ENCODE results near the gene HYAL3. TPM values are rescaled to one million over a fixed set of nuclear protein-coding genes. Genes with fewer than 3 reads are reported as not detected.

HYAL3 gene
- total RNA-seq, 1 donor from 2014 or later: 6.9 TPM

GRCh38 chr3:50296721-50297383 is 2.4 kb downstream of the HYAL3 start:
- Mint-ChIP-seq H3K27me3 (ENCODE audit: low read depth, unreplicated experiment) (no peaks in the 10 kb centered on the region), H3K4me1 (ENCODE audit: low read depth, unreplicated experiment) (peaks cover 11% of the 10 kb centered on the region), H3K9me3 (ENCODE audit: unreplicated experiment) (no peaks in the 10 kb centered on the region), H3K36me3 (ENCODE audit: low read depth, unreplicated experiment) (no peaks in the 10 kb centered on the region), H3K27ac (ENCODE audit: unreplicated experiment) (no peak overlapping the region), H3K4me3 (ENCODE audit: unreplicated experiment) (no peak overlapping the region)
- Histone ChIP-seq H3K27me3 (ENCODE audit: insufficient read depth, low read length) (no peaks in the 10 kb centered on the region), H3K9ac (ENCODE audit: low read length) (no peak overlapping the region), H2AFZ (ENCODE audit: low read depth, low read length) (no peak overlapping the region), H4K20me1 (ENCODE audit: insufficient read depth, low read length) (no peaks in the 10 kb centered on the region), H3K79me2 (ENCODE audit: insufficient read depth, low read length) (peaks cover 10% of the 10 kb centered on the region), H3K4me3 (ENCODE audit: insufficient read depth, low read depth, low read length) (no peak overlapping the region), H3K9me3 (ENCODE audit: insufficient read depth, low read depth, low read length) (no peaks in the 10 kb centered on the region), H3K36me3 (ENCODE audit: insufficient read depth, low read length) (no peaks in the 10 kb centered on the region), H3K27ac (ENCODE audit: low read depth, low read length) (no peak overlapping the region), H3K4me1 (ENCODE audit: insufficient read depth, low read length) (peaks cover 22% of the 10 kb centered on the region), H3K4me2 (ENCODE audit: low read length) (no peak overlapping the region)
- DNase-seq (ENCODE audit: low read depth) (no peak), FAIRE-seq (no peak)
- no peak for TF ChIP-seq EZH2 (IDR thresholded peaks at IDR 0.05; ENCODE audit: insufficient read depth, low read length)
- TF ChIP-seq, protein P1, sequence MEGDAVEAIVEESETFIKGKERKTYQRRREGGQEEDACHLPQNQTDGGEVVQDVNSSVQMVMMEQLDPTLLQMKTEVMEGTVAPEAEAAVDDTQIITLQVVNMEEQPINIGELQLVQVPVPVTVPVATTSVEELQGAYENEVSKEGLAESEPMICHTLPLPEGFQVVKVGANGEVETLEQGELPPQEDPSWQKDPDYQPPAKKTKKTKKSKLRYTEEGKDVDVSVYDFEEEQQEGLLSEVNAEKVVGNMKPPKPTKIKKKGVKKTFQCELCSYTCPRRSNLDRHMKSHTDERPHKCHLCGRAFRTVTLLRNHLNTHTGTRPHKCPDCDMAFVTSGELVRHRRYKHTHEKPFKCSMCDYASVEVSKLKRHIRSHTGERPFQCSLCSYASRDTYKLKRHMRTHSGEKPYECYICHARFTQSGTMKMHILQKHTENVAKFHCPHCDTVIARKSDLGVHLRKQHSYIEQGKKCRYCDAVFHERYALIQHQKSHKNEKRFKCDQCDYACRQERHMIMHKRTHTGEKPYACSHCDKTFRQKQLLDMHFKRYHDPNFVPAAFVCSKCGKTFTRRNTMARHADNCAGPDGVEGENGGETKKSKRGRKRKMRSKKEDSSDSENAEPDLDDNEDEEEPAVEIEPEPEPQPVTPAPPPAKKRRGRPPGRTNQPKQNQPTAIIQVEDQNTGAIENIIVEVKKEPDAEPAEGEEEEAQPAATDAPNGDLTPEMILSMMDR (IDR thresholded peaks at IDR 0.05; ENCODE audit: insufficient read depth, low read depth, low read length): no peak

DNA sequence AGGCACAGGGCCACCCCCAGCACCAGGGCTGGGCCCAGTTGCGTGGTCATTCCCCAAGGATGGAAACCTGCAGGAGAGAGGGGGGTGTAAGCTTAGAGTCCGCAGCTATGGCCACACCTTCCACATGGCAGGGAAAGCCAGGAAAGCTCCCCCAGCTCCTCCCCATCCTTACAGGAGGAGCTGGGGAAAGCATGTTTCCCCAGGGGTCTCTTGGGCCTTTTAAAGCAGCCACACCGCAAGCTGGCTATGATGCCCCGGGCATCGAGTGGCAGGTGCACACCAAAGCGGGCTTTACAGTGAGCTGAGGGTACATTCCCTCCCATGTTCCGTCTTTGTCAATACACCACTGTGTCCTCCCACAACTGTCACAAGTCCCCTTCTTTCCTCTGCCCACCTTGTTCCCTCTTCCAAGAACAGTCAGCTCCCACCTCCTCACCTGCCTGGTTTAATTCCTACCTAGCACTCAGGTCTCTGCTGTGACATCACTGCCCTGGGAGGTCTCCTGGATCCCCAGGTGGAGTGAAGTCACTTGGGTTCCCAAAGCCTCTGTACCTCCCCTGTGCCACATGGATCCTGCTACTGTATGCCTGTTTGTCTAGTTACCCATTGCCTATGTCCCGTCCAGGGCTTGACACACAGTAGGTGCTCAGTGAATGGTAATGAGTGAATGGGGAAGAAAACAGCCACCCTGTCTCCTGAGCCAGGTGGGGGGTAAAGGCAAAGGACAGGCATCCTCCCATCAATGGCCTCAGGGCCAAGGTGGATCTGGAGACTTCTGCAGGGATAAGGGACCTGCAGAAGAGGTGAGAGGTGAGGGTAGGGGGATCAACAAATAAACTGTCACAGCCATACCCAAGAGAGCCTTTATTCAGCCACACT is 3.4 kb downstream of the HYAL3 start:
- Mint-ChIP-seq H3K4me3 (ENCODE audit: unreplicated experiment) (peak overlapping the region; percentile 66), H3K27ac (ENCODE audit: unreplicated experiment) (no peak overlapping the region), H3K27me3 (ENCODE audit: low read depth, unreplicated experiment) (no peaks in the 10 kb centered on the region), H3K36me3 (ENCODE audit: low read depth, unreplicated experiment) (no peaks in the 10 kb centered on the region), H3K9me3 (ENCODE audit: unreplicated experiment) (no peaks in the 10 kb centered on the region), H3K4me1 (ENCODE audit: low read depth, unreplicated experiment) (peaks cover 14% of the 10 kb centered on the region)
- H3K79me2 ChIP-seq (ENCODE audit: insufficient read depth, low read length): peaks cover 21% of the 10 kb centered on the region
- peaks cover 31% of the 10 kb centered on the region for H3K4me1 ChIP-seq (ENCODE audit: insufficient read depth, low read length)
- no peak overlapping the region for H2AFZ ChIP-seq (ENCODE audit: low read depth, low read length)
- no peak for TF ChIP-seq EZH2 (IDR thresholded peaks at IDR 0.05; ENCODE audit: insufficient read depth, low read length)
- TF ChIP-seq, protein P1 (IDR thresholded peaks at IDR 0.05; ENCODE audit: insufficient read depth, low read depth, low read length): no peak
- H3K27me3 ChIP-seq (ENCODE audit: insufficient read depth, low read length): no peaks in the 10 kb centered on the region
- no peaks in the 10 kb centered on the region for H3K36me3 ChIP-seq (ENCODE audit: insufficient read depth, low read length)
- H3K4me3 ChIP-seq (ENCODE audit: insufficient read depth, low read depth, low read length): no peak overlapping the region
- no peak overlapping the region for H3K27ac ChIP-seq (ENCODE audit: low read depth, low read length)
- H3K4me2 ChIP-seq (ENCODE audit: low read length): no peak overlapping the region
- peaks cover 3% of the 10 kb centered on the region for H4K20me1 ChIP-seq (ENCODE audit: insufficient read depth, low read length)
- no peak for DNase-seq (ENCODE audit: low read depth)
- FAIRE-seq: no peak
- H3K9ac ChIP-seq (ENCODE audit: low read length): no peak overlapping the region
- no peaks in the 10 kb centered on the region for H3K9me3 ChIP-seq (ENCODE audit: insufficient read depth, low read depth, low read length)

Data from astrocyte (in vitro differentiated cells and primary cell).